Keratinocyte (primary cell): ENCODE data around the gene ATP6V0B. TPM values are rescaled to one million over a fixed set of nuclear protein-coding genes. Genes with fewer than 3 reads are reported as not detected.

Source experiments
- DNase-seq: peaks from one replicate; pipeline ENCODE4 v3.0.0-alpha.2; 2011; ENCODE audit warnings: low read depth, missing footprints, low spot score
- FAIRE-seq: peaks from 2 replicates; lab custom pipeline; 2011; peaks lifted over from hg19 to GRCh38; lab: Jason Lieb, UNC
- H2AFZ ChIP-seq: 2 replicates; pipeline ENCODE4 v1.6.0; 2012; ENCODE audit warnings: low read length, control low read depth, inconsistent platforms; ENCODE audit not compliant: control insufficient read depth
- H3K27ac ChIP-seq: 2 replicates; pipeline ENCODE4 v1.5.1; 2011; ENCODE audit warnings: low read length; ENCODE audit not compliant: control insufficient read depth, insufficient read depth
- H3K27me3 ChIP-seq: 3 replicates; pipeline ENCODE4 v1.6.0; 2011; ENCODE audit warnings: low read length; ENCODE audit not compliant: control insufficient read depth, insufficient read depth; ENCODE audit errors: extremely low read depth
- H3K36me3 ChIP-seq, 2 experiments: 2 replicates in 1 of 2; 3 replicates in 1 of 2; pipeline ENCODE4 v1.5.1; 2011; ENCODE audit warnings: low read length in 2 of 2, mild to moderate bottlenecking in 1 of 2; ENCODE audit not compliant: control insufficient read depth in 2 of 2, insufficient read depth in 2 of 2; ENCODE audit errors: extremely low read depth in 1 of 2
- H3K4me1 ChIP-seq: 3 replicates; pipeline ENCODE4 v1.5.1; 2011; ENCODE audit warnings: low read length; ENCODE audit not compliant: control insufficient read depth, insufficient read depth; ENCODE audit errors: extremely low read depth
- H3K4me2 ChIP-seq: 3 replicates; pipeline ENCODE4 v1.6.0; 2011; ENCODE audit warnings: low read depth, low read length; ENCODE audit not compliant: control insufficient read depth, insufficient read depth; ENCODE audit errors: extremely low read depth
- H3K4me3 ChIP-seq, 3 experiments: fragments of 200-600 bp in 1 of 3; sonication (generic) in 1 of 3; 2 replicates in 2 of 3; 3 replicates in 1 of 3; pipeline ENCODE4 v1.5.1; 2011 to 2016; ENCODE audit warnings: low read length in 3 of 3, mild to moderate bottlenecking in 3 of 3, control low read depth in 2 of 3, inconsistent platforms in 1 of 3, low read depth in 1 of 3, mixed read lengths in 1 of 3, mixed run types in 1 of 3, moderate library complexity in 1 of 3; ENCODE audit not compliant: control insufficient read depth in 2 of 3, insufficient read depth in 2 of 3; ENCODE audit errors: extremely low read depth in 1 of 3
- H3K79me2 ChIP-seq: 2 replicates; pipeline ENCODE4 v1.6.0; 2012; ENCODE audit warnings: low read length; ENCODE audit not compliant: control insufficient read depth, insufficient read depth
- H3K9ac ChIP-seq: 3 replicates; pipeline ENCODE4 v1.6.0; 2011; ENCODE audit warnings: low read length; ENCODE audit not compliant: control insufficient read depth, insufficient read depth; ENCODE audit errors: extremely low read depth
- H3K9me1 ChIP-seq: 3 replicates; pipeline ENCODE4 v1.6.0; 2011; ENCODE audit warnings: low read length; ENCODE audit not compliant: control insufficient read depth, insufficient read depth; ENCODE audit errors: extremely low read depth
- H3K9me3 ChIP-seq: 2 replicates; pipeline ENCODE4 v1.5.1; 2012; ENCODE audit warnings: low read depth, low read length; ENCODE audit not compliant: control insufficient read depth
- H4K20me1 ChIP-seq: 3 replicates; pipeline ENCODE4 v1.6.0; 2011; ENCODE audit warnings: low read length; ENCODE audit not compliant: control insufficient read depth, insufficient read depth; ENCODE audit errors: extremely low read depth
- CTCF ChIP-seq, 3 experiments: IDR thresholded peaks in 1 of 3; conservative IDR thresholded peaks in 1 of 3; optimal IDR thresholded peaks in 1 of 3; 2 replicates in 2 of 3; 3 replicates in 1 of 3; pipeline versions ENCODE3 to v1.5.1; 2011; ENCODE audit warnings: low read length in 3 of 3, mild to moderate bottlenecking in 3 of 3, moderate library complexity in 2 of 3, control low read depth in 1 of 3, inconsistent platforms in 1 of 3; ENCODE audit not compliant: insufficient read depth in 2 of 3; ENCODE audit errors: extremely low read depth in 1 of 3
- EZH2 ChIP-seq: IDR thresholded peaks from one replicate; pipeline ENCODE4 v1.6.1; 2012; ENCODE audit warnings: inconsistent platforms, mild to moderate bottlenecking, low read length, moderate library complexity
- dilution Hi-C: fragments of 300-500 bp; cut with MboI; formaldehyde crosslinking; loops from one replicate; pipeline ENCODE4 v1.7.0; 2020; ENCODE audit warnings: low sequenced_read_pairs; ENCODE audit not compliant: extremely low pct_ligation_motif_present
- polyA plus RNA-seq, 5 experiments: library from polyadenylated mRNA; depleted of rRNA in 3 of 5; stranded (reverse) in 3 of 5; stranded (forward) in 1 of 5; unstranded in 1 of 5; fragments of >200 nt; gene quantifications; 1 replicate in 1 of 5; 2 replicates in 3 of 5; 3 replicates in 1 of 5; pipeline versions ENCODE4 v1.2.1 to v1.2.3, GENCODE V29; 2011 to 2012; ENCODE audit warnings: missing spikeins in 2 of 5, low read depth in 1 of 5, low replicate concordance in 1 of 5

The ATP6V0B gene
- polyA plus RNA-seq, 1 donor (not counting 4 experiments of a cell fraction or from before 2014, with no cell fraction given): 195 TPM

GRCh38 chr1:43952731-43953346 is 21.9 kb upstream of the ATP6V0B start:
- Histone ChIP-seq H3K9me1 (peaks cover 4% of the 10 kb centered on the region), H3K27ac (no peak overlapping the region), H3K36me3 (peaks cover 25 to 32% of the 10 kb centered on the region in 2 experiments), H3K9me3 (no peaks in the 10 kb centered on the region), H3K4me3 (no peak overlapping the region), H3K4me1 (peaks cover 14% of the 10 kb centered on the region), H3K4me2 (no peak overlapping the region), H3K79me2 (peaks cover 57% of the 10 kb centered on the region), H3K9ac (no peak overlapping the region), H2AFZ (no peak overlapping the region), H3K27me3 (no peaks in the 10 kb centered on the region), H4K20me1 (peaks cover 5% of the 10 kb centered on the region)
- FAIRE-seq (no peak), DNase-seq (no peak)
- dilution Hi-C loops: no loop called here
- TF ChIP-seq CTCF (optimal IDR thresholded peaks at IDR 0.05 in 1 of 3, IDR thresholded peaks at IDR 0.05 in 1 of 3, conservative IDR thresholded peaks at IDR 0.05 in 1 of 3; ENCODE audit: extremely low read depth in 1 of 3, insufficient read depth in 2 of 3, low read length in 3 of 3): no peak
- no peak for TF ChIP-seq EZH2

- no peaks in the 10 kb centered on the region for H3K27me3 ChIP-seq
- dilution Hi-C loops: no loop called here
- no peak overlapping the region for H3K27ac ChIP-seq
- H3K4me1 ChIP-seq: peaks cover 9% of the 10 kb centered on the region
- H3K36me3 ChIP-seq: peaks cover 27 to 38% of the 10 kb centered on the region in 2 experiments
- H3K9me3 ChIP-seq: no peaks in the 10 kb centered on the region
- no peak for FAIRE-seq
- H3K4me3 ChIP-seq: no peak overlapping the region
- peaks cover 51% of the 10 kb centered on the region for H3K79me2 ChIP-seq
- no peak overlapping the region for H3K9ac ChIP-seq
- H2AFZ ChIP-seq: no peak overlapping the region
- no peak overlapping the region for H3K4me2 ChIP-seq
- H4K20me1 ChIP-seq: peaks cover 5% of the 10 kb centered on the region
- H3K9me1 ChIP-seq: peaks cover 4% of the 10 kb centered on the region
- TF ChIP-seq CTCF (optimal IDR thresholded peaks at IDR 0.05 in 1 of 3, IDR thresholded peaks at IDR 0.05 in 1 of 3, conservative IDR thresholded peaks at IDR 0.05 in 1 of 3; ENCODE audit: extremely low read depth in 1 of 3, insufficient read depth in 2 of 3, low read length in 3 of 3) (no peak), EZH2 (no peak)
- DNase-seq: no peak
Observed at GRCh38 chr1:43953361-43953760, 21.4 kb upstream of the ATP6V0B start.
